MG63 (cell line): ENCODE measurements around the gene RAB13. TPM values are rescaled to one million over a fixed set of nuclear protein-coding genes. Genes with fewer than 3 reads are reported as not detected.

Experiments
- DNase-seq: peaks from one replicate; pipeline ENCODE4 v3.0.0-alpha.2; 2020
- H3K27me3 ChIP-seq: fragments of 250-450 bp; sonication (Bioruptor Pico); 2 replicates; pipeline ENCODE4 v1.5.1; 2020; ENCODE audit warnings: mild to moderate bottlenecking, moderate library complexity
- H3K36me3 ChIP-seq: fragments of 250-450 bp; sonication (Bioruptor Pico); 2 replicates; pipeline ENCODE4 v1.5.1; 2020; ENCODE audit warnings: mild to moderate bottlenecking, moderate library complexity
- H3K4me3 ChIP-seq: fragments of 250-450 bp; sonication (Bioruptor Pico); 2 replicates; pipeline ENCODE4 v1.5.1; 2020; ENCODE audit warnings: mild to moderate bottlenecking, moderate library complexity
- H3K9me3 ChIP-seq: fragments of 250-450 bp; sonication (Bioruptor Pico); 2 replicates; pipeline ENCODE4 v1.5.1; 2020; ENCODE audit warnings: mild to moderate bottlenecking, moderate library complexity
- total RNA-seq: library from RNA; depleted of rRNA; stranded (reverse); fragments of >200 nt; shearing (Covaris generic); gene quantifications from 2 replicates; pipeline ENCODE4 v1.2.3, GENCODE V29; 2014; ENCODE audit warnings: low replicate concordance

The RAB13 gene
- total RNA-seq, 1 experiment from 2014 or later = 11.3 TPM

DNA sequence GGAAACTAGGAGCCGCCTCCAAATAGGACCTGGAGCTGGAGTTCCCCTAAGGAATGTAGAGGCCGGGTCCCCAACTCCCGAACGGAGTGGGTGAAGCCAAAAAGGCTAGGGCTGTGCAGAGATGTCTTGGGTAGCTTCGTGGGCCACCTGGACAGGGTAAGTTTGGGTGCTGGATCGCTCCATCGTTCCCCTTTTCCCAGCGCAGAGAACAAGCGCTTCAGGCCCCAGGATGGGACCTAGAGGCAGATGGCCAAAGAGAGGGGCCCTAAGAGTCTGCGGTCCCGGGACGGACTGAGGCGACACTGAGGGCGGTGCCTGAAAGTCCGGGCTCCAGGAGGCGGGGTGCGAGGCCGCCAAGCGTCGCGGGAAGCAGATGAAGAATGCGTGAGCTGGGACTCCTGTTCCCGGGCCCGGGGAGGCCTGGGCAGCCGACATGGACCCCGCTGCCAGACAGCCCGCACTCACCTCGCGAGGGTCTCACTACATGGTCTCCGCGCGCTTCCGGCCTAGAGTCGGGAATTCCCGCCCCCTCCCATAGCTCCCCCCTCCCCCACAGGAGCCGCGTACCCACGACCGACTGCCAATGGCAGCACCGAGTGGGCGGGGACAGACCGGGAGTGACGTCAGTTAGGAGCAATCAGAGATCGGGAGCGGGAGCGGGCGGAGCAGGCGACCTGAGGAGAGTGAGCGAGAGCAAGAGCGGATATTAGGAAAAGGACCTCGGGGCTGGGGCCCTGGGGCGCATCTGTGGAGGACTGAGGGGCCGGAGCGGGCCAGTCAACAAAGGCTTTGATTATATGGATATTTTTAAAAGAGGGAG is 22.9 kb downstream of the RAB13 start, which contains the start of gene SLC39A1:
Gene SLC39A1 (minus strand): TSS at position 508 of the 820 bp plus-strand sequence. CDS start 822 bp downstream, outside the sequence.
- Histone ChIP-seq H3K36me3 (peaks cover 26% of the 10 kb centered on the region), H3K4me3 (peak within 1 kb of the TSS; percentile 79), H3K27me3 (no peaks in the 10 kb centered on the region), H3K9me3 (no peaks in the 10 kb centered on the region)
- peak; percentile 98 for DNase-seq

DNA sequence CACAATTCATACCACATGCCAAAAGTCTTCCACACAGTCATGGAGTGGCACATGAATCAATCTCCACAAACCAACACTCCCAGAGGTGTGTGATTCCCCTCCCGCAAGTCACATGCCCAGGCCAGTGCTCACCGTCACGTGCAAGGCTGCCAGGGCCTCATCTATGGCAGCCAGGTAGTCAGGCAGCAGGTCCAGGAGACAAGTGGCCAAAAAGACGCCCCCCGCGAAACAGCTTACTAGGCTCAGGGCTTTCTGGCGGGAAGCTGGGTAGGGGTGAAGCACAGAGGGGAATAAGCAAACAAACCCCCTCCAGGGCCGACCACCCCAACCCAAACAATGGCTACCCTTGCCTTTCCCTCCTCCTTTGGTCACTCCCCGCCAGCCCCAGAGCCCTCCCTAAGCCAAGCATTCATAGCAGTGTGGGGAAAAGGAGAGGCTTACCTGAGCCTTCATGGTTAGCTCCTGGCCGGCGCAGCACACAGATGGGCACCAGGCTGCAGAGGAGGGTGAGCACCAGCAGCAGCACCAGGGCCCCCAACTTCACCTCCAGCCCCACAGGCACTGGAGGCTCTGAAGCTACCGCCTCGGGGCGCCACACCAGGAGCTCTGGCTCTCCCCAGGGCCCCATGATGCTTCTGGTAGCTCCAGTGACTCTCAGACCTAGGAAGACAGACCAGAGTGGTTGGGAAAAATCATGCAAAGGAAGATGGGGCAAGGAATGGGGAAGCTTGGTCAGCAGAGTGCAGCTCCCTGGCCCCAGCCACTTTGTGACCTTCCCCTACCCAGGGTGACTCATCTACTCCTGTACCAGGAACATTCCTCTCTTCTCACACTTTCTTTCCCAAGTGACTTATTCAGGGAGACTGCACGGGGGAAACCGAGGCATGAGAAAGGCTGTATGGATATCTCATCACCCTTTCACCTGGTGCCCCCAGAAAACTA is 23.8 kb downstream of the RAB13 start:
- DNase-seq = peak; percentile 51
- Histone ChIP-seq H3K4me3 (peak overlapping the region; percentile 79), H3K9me3 (no peaks in the 10 kb centered on the region), H3K27me3 (no peaks in the 10 kb centered on the region), H3K36me3 (peaks cover 26% of the 10 kb centered on the region)

DNA sequence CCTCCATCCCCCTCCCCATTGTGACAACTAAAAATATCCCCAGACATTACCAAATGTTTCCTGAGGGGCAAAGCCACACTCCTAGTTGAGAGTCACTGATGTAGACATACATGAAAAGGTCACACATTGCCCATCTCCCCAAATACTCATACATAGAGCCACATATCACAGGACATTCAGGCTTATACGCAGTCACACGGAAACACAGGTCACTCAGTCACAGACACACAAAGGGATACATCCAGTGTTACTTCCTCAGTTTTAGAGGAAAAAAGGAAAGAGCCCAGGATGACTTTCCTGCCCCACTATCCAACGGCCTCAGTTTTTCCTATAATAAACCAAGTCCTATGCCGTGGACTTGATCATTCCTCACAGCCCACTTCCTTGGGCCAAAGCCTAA is 24.7 kb downstream of the RAB13 start:
- H3K4me3 ChIP-seq = peak overlapping the region; percentile 79; the same call in 1 of the 2 replicates
- peaks cover 26% of the 10 kb centered on the region for H3K36me3 ChIP-seq
- H3K27me3 ChIP-seq = no peaks in the 10 kb centered on the region
- no peak for DNase-seq
- no peaks in the 10 kb centered on the region for H3K9me3 ChIP-seq

DNA sequence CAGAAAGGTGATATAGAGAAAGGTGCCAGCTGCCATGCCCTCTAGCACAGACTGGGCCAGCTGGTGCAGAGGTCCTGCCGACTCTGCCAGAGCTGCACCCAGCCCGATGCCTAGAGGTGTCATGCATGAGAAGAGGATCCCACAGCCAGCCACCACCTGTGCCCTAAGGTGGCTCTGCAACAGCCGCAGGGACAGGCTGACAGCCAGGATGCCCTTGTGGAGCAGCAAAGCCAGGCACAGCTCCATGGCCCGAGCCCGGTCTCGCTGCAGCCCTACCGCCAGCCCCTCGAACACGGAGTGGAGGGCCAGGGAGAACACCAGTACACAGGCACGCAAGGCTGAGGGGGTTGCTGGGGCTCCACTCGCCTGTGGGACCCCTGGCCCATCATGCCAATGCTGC is 25.9 kb downstream of the RAB13 start:
- Histone ChIP-seq H3K36me3 (peaks cover 26% of the 10 kb centered on the region), H3K4me3 (no peak overlapping the region), H3K9me3 (no peaks in the 10 kb centered on the region), H3K27me3 (no peaks in the 10 kb centered on the region)
- no peak for DNase-seq

DNA sequence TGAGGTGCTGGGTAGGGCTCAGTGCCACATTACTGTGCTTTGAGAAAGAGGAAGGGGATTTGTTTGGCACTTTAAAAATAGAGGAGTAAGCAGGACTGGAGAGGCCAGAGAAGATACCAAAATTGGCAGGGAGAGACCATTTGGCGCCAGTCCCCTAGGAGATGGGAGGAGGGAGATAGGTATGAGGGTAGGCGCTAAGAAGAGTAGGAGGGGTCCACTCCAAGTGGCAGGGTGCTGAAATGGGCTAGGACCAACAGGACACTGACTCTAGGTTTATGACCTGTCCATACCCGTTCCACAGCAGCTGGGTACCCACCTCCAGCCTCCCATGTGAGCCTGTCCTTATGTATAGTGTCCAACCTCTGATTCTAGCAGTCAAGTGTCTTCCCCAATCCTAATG is 26.7 kb downstream of the RAB13 start:
- peaks cover 31% of the 10 kb centered on the region for H3K36me3 ChIP-seq
- no peaks in the 10 kb centered on the region for H3K27me3 ChIP-seq
- no peak for DNase-seq
- no peak overlapping the region for H3K4me3 ChIP-seq
- no peaks in the 10 kb centered on the region for H3K9me3 ChIP-seq

DNA sequence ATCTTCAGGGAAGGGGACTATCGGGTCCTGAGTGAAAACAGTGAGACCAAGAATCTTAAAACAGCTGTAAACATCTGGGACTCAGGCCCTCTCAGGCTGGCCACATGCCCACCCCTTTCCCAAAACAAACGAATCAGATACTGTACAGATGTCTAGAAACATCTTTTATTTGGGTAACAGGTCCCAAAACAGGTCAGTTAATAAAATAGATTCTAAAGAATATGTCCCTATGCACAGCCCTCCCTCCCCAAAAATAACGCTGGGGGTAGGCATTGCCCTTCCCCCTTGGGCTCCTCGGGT is 27.2 kb downstream of the RAB13 start:
- no peak for DNase-seq
- Histone ChIP-seq H3K9me3 (no peaks in the 10 kb centered on the region), H3K4me3 (peak overlapping the region; percentile 78), H3K27me3 (no peaks in the 10 kb centered on the region), H3K36me3 (peaks cover 36% of the 10 kb centered on the region)

DNA sequence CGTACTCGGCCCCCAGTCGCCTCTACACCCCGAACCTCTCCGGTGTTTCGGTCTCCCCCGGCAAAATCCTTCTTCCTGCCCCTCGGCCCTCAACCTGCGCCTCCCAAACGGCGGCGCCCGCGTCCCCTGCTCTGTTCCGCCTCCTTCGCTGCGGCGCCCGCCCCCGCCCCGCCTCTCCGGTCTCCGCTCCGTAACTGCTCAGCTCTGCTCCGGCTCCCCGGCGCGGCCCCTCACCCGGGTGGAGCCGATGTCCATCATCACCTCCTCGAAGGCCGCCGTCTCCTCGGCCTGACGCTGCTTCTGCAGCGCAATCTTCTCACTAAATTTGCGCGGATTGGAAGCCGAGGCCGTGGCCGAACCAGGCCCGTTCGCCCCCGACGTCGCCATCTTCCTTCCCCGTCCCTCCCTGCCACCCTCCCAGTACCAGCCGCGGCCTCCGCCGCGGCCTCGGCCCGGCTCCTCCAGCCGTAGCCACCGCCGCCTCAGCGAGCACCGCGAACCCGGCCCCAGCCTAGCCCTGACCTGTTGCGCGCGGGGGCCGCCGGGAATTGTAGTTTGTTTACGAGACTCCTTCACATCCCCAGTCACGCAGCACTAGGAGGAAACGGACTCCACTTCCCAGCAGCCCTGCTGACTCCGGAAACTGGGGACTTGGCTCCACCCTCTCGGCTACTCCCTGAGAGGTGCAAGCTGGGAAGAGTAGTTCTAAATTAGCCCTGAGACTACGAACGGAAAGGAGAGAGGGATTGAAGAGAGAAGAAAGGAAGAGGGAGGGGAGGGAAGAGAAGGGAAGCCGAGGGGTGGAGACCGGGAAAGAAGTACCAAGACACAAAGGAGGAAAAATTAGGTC is 27.8 kb downstream of the RAB13 start, which contains the start of gene CRTC2:
Gene CRTC2 (minus strand): TSS at position 502 of the 850 bp plus-strand sequence. CDS start 115 bp downstream, at position 387.
- DNase-seq = peak; percentile 100
- peaks cover 42% of the 10 kb centered on the region for H3K36me3 ChIP-seq
- peak within 1 kb of the TSS; percentile 78 for H3K4me3 ChIP-seq
- H3K9me3 ChIP-seq = no peaks in the 10 kb centered on the region
- H3K27me3 ChIP-seq = no peaks in the 10 kb centered on the region

DNA sequence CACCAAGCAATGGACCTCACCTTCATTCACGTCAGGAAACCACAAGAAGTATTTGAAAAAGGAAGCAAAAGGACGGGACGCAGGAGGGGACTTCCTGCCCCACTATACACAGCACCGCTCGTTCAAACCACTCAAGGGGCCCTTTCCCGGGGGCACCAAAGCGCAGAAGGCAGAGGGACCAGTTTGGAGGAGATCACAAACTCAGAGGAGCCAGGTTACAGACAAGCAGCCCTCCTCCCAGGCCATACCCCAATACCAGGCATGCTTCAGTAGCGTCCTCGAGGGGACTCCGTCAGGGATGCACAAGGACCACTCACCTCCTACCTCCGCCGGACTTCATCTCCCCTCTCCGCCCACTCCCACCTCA is 28.4 kb downstream of the RAB13 start:
- DNase-seq = peak; percentile 12
- Histone ChIP-seq H3K27me3 (no peaks in the 10 kb centered on the region), H3K9me3 (no peaks in the 10 kb centered on the region), H3K36me3 (peaks cover 46% of the 10 kb centered on the region), H3K4me3 (peak overlapping the region; percentile 78)

DNA sequence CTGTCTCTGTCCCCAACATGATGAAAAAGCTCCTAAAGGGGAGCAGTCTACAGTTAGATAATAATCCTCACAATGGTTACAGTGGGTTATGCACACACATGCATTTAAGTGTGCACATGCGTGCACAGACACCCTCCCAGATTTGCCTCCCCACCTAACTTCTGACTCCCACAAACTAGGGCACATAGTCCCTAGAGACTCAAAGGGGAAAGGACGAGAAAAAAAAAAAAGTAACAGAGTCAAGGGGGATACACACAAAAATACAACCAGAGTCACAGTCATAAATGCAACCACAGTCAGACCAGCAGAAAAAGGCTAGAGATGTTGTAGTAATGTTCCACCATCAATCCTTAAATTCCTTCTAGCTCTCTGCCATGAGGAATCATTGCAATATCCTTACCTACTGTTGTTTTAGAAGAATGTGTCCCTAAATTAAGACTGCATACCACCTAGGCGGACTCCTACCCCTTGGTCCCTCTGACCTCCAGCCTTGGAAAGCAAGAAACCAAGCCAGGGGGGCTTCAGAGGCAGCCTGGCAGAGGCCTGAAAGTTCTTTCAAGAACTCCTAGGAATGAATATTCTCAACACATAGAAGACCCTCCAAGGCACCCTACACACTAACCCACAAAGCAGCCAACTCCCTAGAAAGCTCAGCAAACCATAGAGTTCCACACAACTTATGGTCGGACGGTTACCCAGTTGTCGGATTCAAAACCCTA is 29.0 kb downstream of the RAB13 start:
- no peak for DNase-seq
- no peaks in the 10 kb centered on the region for H3K27me3 ChIP-seq
- H3K36me3 ChIP-seq = peaks cover 49% of the 10 kb centered on the region
- no peaks in the 10 kb centered on the region for H3K9me3 ChIP-seq
- peak overlapping the region; percentile 78 for H3K4me3 ChIP-seq

DNA sequence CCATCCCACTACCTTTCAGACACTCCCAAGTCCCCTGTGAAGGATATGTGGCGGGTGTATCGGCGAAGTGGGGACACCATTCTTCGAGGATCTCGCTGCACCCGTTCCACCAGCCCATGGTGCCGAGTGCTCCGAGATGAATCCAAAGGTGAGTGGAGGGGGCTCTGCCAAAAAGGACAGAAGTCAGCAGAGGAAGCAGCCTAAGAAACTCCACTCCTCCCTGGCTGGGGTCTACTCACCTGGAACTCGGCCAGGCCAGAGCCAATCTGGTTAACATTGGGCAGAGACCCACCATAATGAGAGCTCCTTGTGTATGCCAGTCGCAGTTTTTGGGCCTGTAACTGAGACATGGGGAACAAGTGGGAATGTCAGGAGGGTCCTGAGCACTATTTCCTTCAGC is 31.3 kb downstream of the RAB13 start:
- peaks cover 47% of the 10 kb centered on the region for H3K36me3 ChIP-seq
- no peak overlapping the region for H3K4me3 ChIP-seq
- no peak for DNase-seq
- H3K9me3 ChIP-seq = no peaks in the 10 kb centered on the region
- no peaks in the 10 kb centered on the region for H3K27me3 ChIP-seq

DNA sequence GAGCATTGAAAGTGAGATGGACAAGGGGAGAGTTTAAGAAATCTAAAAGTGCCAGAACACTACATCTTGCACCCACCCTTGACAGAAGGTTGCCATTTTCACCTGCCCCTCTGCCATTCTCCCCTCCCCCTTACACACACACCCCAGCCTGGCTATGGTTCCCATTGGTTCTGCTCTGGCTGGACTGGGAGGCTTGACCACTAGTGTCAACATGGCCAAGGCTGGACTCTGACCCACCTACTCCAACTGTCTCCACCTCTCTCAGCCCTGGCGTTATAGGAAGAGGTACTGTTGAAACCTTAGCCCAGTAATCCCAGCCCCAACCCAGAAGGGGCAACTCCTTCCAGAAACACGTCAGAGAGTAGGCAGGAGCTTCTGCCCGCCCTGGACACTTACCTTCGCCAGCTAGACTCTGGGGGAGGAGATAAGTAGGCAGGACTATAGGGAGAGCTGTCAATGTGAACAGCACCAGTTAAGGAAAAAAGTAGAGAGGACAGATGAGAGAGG is 32.2 kb downstream of the RAB13 start:
- no peaks in the 10 kb centered on the region for H3K9me3 ChIP-seq
- no peaks in the 10 kb centered on the region for H3K27me3 ChIP-seq
- no peak for DNase-seq
- peaks cover 48% of the 10 kb centered on the region for H3K36me3 ChIP-seq
- H3K4me3 ChIP-seq = no peak overlapping the region

DNA sequence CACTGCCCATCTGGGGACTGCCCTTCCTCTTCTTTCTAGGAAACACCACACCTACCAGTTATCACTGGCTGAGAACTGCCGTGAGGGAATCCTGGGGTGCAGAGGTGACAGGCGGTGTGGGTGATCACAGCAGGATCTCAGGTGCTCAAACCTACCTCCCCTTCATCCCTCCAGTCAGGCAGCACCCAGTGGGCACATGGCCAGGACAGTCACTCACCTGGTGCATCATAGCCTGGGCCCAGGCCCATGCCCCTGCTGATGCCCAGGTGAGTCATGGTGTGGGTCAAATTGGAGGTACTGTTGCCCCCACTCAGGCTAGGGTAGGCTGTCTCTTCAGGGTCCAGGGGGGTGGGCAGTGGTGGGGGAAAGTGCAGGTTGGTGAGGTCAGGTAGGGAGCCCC is 34.3 kb downstream of the RAB13 start:
- no peak for DNase-seq
- Histone ChIP-seq H3K36me3 (peaks cover 61% of the 10 kb centered on the region), H3K4me3 (no peak overlapping the region)

DNA sequence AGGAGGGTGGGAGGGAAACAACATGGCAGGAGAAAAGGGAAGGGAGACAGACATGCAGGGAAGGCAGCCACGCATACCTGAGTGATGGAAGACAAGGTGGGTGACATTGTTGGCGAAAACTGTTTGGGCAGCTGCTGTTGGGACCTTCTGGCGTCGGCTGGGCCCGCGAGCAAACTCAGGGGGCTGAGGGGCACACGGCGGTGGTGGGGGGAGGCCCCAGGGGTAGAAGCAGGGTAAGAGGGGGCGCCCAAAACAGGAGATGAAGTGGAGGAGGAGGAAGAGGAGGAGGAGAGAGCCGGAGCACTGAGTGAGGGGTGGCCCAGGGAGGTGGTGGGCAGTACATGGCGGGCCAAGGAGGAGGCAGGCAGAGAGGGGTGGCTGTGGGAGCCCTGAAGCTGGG is 35.0 kb downstream of the RAB13 start:
- no peaks in the 10 kb centered on the region for H3K9me3 ChIP-seq
- no peaks in the 10 kb centered on the region for H3K27me3 ChIP-seq
- peaks cover 63% of the 10 kb centered on the region for H3K36me3 ChIP-seq
- no peak for DNase-seq
- H3K4me3 ChIP-seq = no peak overlapping the region

More for the DNA sequence above, 34.3 kb downstream of the RAB13 start:
- Histone ChIP-seq H3K9me3 (no peaks in the 10 kb centered on the region), H3K27me3 (no peaks in the 10 kb centered on the region)

DNA sequence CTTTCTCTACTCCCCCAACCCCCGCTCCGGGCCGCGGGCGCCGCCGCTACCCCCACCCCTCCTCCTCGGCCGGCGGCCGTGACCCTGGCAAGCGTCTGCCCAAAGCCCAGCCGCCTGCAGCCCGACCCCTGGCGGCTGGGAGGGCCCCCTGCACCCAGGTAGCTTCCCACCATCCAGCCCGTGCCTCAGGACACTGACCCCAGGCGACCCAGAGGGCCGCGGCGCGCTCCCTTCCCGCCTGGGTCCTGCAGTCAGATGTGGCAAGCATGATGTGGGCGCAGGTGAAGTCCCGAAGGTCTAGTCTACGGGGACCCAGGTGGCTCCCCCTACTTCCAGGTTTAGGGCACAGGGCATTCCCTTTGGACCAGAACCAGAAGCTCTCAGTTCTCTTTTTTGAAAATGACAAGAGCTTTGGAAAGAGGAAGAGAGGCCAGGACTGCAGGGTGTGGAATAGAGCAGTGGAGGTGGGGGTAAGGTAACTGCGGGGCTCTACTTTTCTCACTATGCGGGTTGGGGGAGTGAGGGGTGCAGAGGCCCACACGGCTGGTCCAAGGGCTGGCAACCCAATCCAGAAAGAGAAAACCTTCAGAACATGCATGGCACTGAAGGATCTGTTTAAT is 39.4 kb downstream of the RAB13 start, which contains the start of gene DENND4B:
Gene DENND4B (minus strand): TSS at position 97 of the 620 bp plus-strand sequence. CDS start 2,344 bp downstream, outside the sequence.
- peak; percentile 88 for DNase-seq
- peak within 1 kb of the TSS; percentile 70 for H3K4me3 ChIP-seq
- H3K36me3 ChIP-seq = peaks cover 51% of the 10 kb centered on the region
- no peaks in the 10 kb centered on the region for H3K27me3 ChIP-seq
- no peaks in the 10 kb centered on the region for H3K9me3 ChIP-seq
